ENCODE results near the gene REC114.
"Not testable (repeated sequence)": the region's sequence is repeated elsewhere in the genome, so short reads cannot be mapped to it uniquely, and the experiment has no call there.

REC114 gene

GRCh38 chr15:73575636-73576247, 132.8 kb downstream of the REC114 start:
- DNase-seq, result no peak

DNA sequence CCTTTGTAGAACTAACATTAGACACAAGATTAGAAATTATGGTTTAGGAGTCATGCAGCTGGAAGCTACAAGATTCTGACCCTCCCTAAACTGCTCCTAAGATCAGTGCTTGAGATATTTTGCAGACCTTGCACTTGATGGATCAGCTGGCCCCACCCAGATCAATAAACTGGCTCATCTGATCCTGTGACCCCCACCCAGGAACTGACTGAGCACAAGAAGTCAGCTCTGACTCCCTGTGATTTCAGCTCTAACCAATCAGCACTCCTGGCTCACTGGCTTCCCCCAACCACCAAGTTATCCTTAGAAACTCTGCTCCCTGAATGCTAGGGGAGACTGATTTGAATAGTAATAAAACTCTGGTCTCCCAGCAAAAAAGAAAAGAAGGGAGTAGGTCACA, 134.6 kb downstream of the REC114 start:
- not testable (repeated sequence) for DNase-seq

DNA sequence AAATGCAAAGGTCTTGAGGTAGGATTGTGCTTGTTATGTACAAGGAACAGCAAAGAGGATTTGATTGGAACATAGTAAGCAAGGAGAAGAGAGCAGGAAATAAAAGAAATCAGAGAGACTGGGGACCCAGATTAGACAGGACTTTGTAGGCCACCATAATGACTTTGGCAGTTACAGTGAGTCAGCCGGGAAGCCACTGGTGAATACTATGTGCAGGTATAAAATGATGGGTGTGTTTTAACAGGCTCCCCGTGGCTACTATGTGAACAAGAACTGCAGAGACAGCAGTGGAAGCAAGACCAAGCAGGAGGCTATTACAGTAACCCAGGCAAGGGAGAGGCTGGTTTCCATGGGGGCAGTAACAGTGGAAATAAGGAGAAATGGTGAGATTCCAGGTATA, 135.1 kb downstream of the REC114 start:
- DNase-seq, result no peak

- DNase-seq, result no peak
These were observed 140.0 kb downstream of the REC114 start for GRCh38 chr15:73582851-73583379.

GRCh38 chr15:73583544-73583943, 140.6 kb downstream of the REC114 start:
- DNase-seq, result no peak

DNA sequence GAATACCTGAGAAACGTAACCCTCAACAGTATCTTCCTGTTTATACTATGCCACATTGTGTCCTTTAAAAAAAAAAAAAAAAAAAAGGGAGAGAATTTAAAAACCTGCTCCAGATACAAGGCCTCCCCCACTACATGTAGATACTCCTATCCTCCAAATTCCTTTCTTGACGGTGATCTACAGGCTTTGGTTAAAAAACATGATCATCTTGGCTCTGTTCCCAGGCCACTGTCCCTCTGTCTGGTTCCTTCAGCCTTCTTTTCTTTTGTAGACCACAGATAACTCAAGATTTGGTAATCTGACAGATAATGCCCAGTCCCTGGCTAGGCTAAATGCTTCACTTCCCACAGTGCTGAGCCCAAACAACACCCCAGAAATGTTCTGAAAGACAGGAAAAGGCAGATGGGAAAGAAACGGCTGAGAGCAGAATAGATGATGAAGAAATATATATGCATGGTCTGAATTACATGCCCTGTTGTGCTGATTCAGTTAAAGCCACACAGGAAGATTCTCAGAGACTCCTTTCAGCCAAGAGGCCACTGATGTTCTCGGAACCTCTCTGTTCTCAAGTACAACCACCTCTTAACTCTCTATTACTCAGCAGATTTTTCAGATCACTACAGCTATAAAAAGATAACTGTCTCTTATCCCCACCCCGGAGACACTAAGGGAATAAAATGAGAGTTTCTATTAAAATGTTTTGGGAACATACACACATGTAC, 141.9 kb downstream of the REC114 start:
- no peak for DNase-seq

DNA sequence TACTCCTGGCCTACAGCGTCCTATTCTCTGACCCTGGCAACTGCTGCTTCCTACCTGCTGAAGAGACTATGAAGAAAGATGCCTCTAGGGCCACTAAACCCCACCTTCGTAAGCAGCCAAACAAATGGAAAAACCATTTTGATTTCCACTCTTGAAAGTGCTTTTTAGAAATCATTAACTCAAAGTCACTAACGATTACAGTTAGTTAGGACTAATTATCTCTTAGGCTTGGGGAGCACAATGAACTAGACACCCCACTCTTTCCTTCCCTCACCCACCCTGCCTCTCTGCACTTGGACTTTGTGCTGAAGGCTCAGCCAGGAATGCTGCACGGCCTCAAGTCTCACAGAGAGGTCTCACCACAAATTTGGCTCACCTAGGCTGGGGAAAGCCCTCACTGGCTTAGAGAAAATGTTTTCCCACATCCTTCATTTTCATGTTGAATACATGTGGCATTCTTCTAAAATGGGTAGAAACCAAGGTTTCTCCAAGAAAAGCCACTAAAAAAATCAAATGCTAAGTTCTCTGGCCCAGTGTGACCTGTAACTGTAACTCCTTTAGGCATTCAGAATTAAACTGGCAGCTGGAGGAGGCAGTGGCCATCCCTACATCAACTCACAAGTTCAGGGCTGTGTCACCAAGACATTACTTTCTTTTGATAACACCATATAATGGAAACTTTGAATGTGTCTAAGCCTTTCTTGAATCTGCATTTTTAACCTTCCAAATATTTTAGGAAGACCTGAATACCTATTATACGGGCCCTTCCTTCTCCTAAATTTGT, 143.1 kb downstream of the REC114 start:
- DNase-seq, result no peak

GRCh38 chr15:73589766-73590165, 146.8 kb downstream of the REC114 start:
- DNase-seq, result no peak

GRCh38 chr15:73590263-73590662, 147.3 kb downstream of the REC114 start:
- no peak for DNase-seq

GRCh38 chr15:73593304-73594074, 150.5 kb downstream of the REC114 start:
- no peak for DNase-seq

GRCh38 chr15:73594109-73594508, 151.1 kb downstream of the REC114 start:
- no peak for DNase-seq

GRCh38 chr15:73596174-73596573, 153.2 kb downstream of the REC114 start:
- DNase-seq, result no peak

DNA sequence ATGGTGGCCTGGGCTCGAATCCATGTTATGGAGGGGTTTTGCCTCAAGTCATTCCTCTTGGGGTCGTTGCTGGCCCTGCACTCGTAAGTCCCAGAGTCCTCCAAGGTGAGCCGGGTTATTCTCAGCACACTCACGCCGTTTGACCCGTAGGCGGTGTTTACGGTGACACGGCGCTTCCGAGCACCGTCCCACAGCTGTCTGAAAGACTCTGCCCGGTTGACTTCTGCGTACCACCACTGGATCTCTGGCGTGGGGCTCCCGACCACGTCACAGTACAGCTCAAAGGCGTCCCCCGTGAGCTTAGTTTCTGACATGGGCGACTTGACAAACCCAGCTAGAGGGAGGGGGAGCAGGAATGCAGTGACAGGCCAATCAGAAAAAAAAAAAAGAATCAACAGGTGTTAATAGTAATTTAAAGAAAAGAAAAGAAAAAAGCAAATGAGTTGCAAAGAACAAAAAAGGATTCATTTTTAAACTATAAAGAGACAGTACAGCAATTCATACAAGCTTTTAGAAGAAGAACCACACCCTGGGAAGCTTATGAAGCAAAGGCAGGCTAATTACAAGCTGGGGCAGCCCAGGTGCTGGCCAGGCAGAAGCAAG, 154.2 kb downstream of the REC114 start:
- DNase-seq, result no peak

DNA sequence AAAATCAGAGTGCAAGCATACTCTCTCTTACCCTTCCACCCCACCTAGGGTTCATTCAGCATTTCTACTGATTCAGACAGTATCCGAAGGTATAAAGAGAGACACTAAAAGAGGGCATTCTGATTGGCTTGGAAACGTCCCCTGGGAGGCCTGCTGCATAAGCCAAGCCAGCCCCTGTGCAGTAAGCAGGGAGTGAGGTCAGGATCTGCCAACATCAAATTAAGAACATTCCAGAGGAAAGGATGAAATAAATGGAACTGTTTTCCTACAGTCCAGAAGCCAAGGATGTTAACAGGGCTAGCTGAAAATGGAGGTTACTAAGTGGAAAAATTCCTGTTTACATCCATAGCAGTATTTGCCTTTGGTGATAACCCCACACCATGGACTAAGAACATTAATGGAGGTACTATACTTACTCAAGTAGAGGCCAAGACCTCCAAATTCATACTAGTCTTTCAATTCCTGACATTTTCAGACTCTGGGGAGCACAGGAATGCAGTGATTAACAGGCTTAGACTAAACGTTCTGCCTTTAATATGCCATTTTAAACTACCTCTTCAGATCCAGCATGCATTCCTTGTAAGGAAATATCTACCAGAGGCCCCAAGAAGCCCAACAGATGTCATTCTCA, 155.7 kb downstream of the REC114 start:
- DNase-seq, result no peak

DNA sequence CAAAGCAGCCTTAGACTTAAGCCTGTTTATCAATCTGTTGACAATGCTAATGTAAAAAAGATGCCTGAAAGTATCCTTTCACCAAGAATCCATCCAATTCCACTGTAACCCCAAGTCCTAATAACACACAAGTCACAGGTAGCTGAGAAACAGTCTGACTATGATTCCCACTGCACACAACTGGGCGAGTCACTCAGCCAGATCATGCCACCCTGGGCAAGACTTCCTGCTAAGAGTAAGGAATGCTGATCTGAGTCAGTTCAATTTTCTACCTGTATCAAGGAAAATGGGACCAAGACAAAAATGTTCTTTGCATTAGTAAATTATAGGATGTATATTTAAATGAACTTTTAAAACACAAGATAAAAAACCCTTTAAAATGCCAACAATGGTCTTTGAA, 157.0 kb downstream of the REC114 start:
- DNase-seq, result no peak

GRCh38 chr15:73600413-73601335, 157.7 kb downstream of the REC114 start:
- DNase-seq, result no peak

DNA sequence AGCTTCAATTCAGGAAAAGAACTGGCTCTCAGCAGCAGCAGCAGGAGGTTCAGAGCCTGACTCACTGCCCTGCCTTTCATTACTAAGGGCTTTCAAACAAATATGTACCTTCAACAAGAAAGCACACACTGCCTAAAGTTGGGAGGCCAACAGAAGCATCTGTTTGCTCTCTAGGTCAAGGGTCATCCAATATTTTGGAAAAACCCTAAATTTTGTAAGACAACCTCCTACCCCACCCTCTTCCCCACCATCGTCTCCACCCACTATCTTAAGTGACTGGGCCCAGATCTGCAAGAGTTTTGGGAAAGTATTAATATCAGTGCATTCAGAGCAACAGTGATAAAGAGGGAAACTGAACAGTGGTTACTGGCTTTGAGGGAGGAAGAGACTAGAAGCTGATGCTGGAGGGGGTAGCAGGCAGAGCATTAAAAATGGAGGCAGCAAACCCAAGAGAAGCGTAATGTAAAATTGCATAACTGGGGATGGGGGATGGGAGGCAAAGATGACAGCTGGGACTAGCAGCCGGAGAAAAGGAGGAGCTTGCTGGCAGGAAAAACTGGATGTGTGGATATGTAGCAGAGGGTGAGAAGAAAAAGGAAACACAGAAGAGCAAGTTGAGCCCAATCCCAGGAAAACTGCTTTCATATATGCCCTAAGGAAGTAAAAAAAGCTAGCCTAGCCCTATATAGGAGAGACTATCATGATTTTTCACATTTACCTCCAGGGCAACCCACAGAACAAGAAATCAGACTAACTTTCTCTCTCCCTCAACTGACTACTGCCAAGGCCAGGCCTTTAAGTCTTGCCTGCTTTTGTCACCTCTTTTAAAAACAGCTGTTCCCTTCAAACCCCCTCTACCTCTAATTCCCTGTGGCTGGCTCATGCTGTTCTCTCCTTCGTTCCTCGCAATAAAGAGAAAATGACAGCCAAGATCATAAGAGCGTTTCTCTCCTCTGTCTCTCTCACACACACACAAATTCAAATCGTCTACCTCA, 158.8 kb downstream of the REC114 start:
- peak in 30 of 56 donors; percentile 2 to 51 (median 14) for DNase-seq

- DNase-seq, result no peak
These were observed 159.5 kb downstream of the REC114 start for GRCh38 chr15:73602446-73602843.

Data from amygdala (tissue), 56 donors.